Activated CD8-positive, alpha-beta T cell treated with anti-CD3 and anti-CD28 coated beads for 36 hours (primary cell): ENCODE results near the gene EIF2B2. TPM values are rescaled to one million over a fixed set of nuclear protein-coding genes. Genes with fewer than 3 reads are reported as not detected.

Experiments
- ATAC-seq: fragments of 200-7000 bp; cut with Tn5 transposase; one replicate; pipeline ENCODE4 v1.10.0; 2021; ENCODE audit warnings: mild to moderate bottlenecking, moderate library complexity
- CTCF ChIA-PET: fragments of 350-600 bp; sonication (Branson Sonifier 250); formaldehyde crosslinking; loops from one replicate; lab custom pipeline; 2021; ENCODE audit warnings: antibody characterized with exemption; lab: Charles Lee
- POLR2A ChIA-PET: fragments of 350-600 bp; sonication (Branson Sonifier 250); formaldehyde crosslinking; loops from one replicate; lab custom pipeline; 2021; ENCODE audit warnings: antibody characterized with exemption; lab: Charles Lee
- DNase-seq: peaks from one replicate; pipeline ENCODE4 v3.0.0-alpha.2; 2020
- H3K27ac Mint-ChIP-seq: one replicate; pipeline ENCODE4 v1.8.0; 2021; ENCODE audit warnings: mild to moderate bottlenecking, mixed read lengths
- H3K27me3 Mint-ChIP-seq: one replicate; pipeline ENCODE4 v1.8.0; 2021; ENCODE audit warnings: mixed read lengths
- H3K36me3 Mint-ChIP-seq: one replicate; pipeline ENCODE4 v1.8.0; 2021; ENCODE audit warnings: low read depth, mixed read lengths
- H3K4me1 Mint-ChIP-seq: one replicate; pipeline ENCODE4 v1.8.0; 2021; ENCODE audit warnings: low read depth, mixed read lengths
- H3K4me3 Mint-ChIP-seq: one replicate; pipeline ENCODE4 v1.8.0; 2021; ENCODE audit warnings: mild to moderate bottlenecking, moderate library complexity, mixed read lengths
- H3K9me3 Mint-ChIP-seq: one replicate; pipeline ENCODE4 v1.8.0; 2021; ENCODE audit warnings: mixed read lengths
- CTCF ChIP-seq: fragments of 200-600 bp; IDR thresholded peaks from one replicate; pipeline ENCODE4 v1.8.0; 2022; ENCODE audit warnings: antibody characterized with exemption, mild to moderate bottlenecking
- intact Hi-C: fragments of 100-400 bp; cut with micrococcal nuclease; formaldehyde crosslinking; loops from one replicate; pipeline ENCODE4 v1.10.0; 2022
- total RNA-seq, 2 experiments: library from RNA; stranded (reverse); gene quantifications; one replicate each; pipeline ENCODE4 v1.2.3, GENCODE V29; 2021

Gene EIF2B2
- total RNA-seq, 2 experiments from 2014 or later: 50.5 to 51.9 TPM

DNA sequence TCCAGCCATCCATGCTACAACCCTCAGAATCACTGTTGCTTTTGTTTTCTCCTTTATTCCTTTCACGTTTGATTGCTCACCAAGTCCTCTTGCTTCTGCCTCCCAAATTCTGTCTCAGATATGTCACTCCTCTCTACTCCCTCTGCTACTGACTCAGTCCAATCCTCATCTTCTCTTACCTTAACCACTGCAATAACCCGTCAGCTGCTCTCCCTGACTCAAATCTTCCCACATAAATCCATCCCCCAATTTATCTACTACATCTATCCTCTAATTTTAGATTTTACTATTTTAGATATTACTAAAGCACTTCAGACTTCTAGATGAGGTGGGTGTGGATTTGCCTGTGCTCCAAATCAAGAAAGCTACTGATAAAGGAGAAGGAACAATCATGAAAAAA, 23.2 kb downstream of the EIF2B2 start:
- no peak for DNase-seq
- Mint-ChIP-seq H3K36me3 (peaks cover 23% of the 10 kb centered on the region), H3K9me3 (no peaks in the 10 kb centered on the region), H3K4me1 (no peaks in the 10 kb centered on the region), H3K27me3 (no peaks in the 10 kb centered on the region), H3K4me3 (no peak overlapping the region), H3K27ac (no peak overlapping the region)
- intact Hi-C loops: no loop called here
- ATAC-seq: no peak
- TF ChIP-seq CTCF: no peak
- POLR2A ChIA-PET: interaction anchor here (1.2 to 1.4 kb wide), 2 partner anchors 12 to 14 kb away, joined by 4 read pairs; no protein-coding TSS in a partner anchor
- CTCF ChIA-PET: interaction anchor here (1.5 kb wide), 1 partner anchor 22 kb away, joined by 3 read pairs; no protein-coding TSS in a partner anchor

GRCh38 chr14:75030147-75030546, 27.4 kb downstream of the EIF2B2 start:
- no peaks in the 10 kb centered on the region for H3K27me3 Mint-ChIP-seq
- no peak for DNase-seq
- H3K4me3 Mint-ChIP-seq: no peak overlapping the region
- TF ChIP-seq CTCF: no peak
- ChIA-PET CTCF (interaction anchor here (0.9 to 1.1 kb wide), 2 partner anchors 84 to 102 kb away, joined by 3 to 4 read pairs; no protein-coding TSS in a partner anchor), POLR2A (no interaction called here)
- no peak for ATAC-seq
- intact Hi-C loops: no loop called here
- H3K4me1 Mint-ChIP-seq: no peaks in the 10 kb centered on the region
- H3K27ac Mint-ChIP-seq: no peak overlapping the region
- H3K36me3 Mint-ChIP-seq: peaks cover 31% of the 10 kb centered on the region
- H3K9me3 Mint-ChIP-seq: no peaks in the 10 kb centered on the region

DNA sequence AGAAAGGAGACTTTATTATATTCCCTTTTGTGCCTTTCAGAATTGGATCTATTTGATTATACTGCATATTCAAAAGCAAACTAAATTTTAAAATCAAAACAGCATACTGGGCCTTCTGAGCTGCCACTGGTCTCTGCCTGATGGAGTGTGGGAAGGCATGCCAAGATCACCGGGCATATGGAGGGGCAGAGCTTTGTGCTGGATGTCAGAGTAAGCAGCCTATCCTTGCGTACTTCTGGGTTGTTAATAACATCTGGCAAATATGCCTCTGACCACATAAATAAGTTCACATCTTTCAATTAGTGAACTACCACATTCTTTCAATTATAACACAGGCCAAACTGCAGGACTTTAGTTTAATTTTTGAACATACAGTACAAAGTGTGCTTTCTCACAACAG, 30.2 kb downstream of the EIF2B2 start:
- no peaks in the 10 kb centered on the region for H3K27me3 Mint-ChIP-seq
- H3K9me3 Mint-ChIP-seq: no peaks in the 10 kb centered on the region
- no peak for ATAC-seq
- H3K4me1 Mint-ChIP-seq: no peaks in the 10 kb centered on the region
- no peak overlapping the region for H3K4me3 Mint-ChIP-seq
- DNase-seq: no peak
- intact Hi-C loops: no loop called here
- POLR2A ChIA-PET: interaction anchor here (1.3 kb wide), 1 partner anchor 12 kb away, joined by 3 read pairs; no protein-coding TSS in a partner anchor
- H3K27ac Mint-ChIP-seq: no peak overlapping the region
- peaks cover 39% of the 10 kb centered on the region for H3K36me3 Mint-ChIP-seq
- no peak for TF ChIP-seq CTCF
- CTCF ChIA-PET: interaction anchor here (1.2 to 2.2 kb wide), 2 partner anchors 10 to 55 kb away, joined by 3 to 7 read pairs; no protein-coding TSS in a partner anchor

DNA sequence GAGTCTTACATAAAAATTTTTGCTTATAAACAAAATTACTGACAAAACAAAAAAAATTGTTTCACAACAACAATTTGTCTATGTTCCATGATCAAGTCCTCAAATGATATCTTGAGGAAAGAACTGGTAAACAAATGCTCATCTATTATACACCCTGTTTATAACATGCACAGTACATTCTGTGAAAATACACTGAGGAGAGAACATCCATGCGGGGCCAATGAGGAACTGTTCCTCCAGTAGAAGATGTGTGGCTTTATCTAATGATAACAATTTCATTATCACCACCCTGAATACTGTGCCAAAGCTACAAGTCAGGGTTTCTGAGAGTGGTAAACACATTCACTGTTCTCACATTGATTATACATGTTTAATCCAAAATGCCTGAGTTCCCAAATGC, 37.8 kb downstream of the EIF2B2 start:
- no peak for TF ChIP-seq CTCF
- H3K4me3 Mint-ChIP-seq: no peak overlapping the region
- POLR2A ChIA-PET: no interaction called here
- H3K4me1 Mint-ChIP-seq: peaks cover 16% of the 10 kb centered on the region
- H3K27me3 Mint-ChIP-seq: no peaks in the 10 kb centered on the region
- no peaks in the 10 kb centered on the region for H3K9me3 Mint-ChIP-seq
- intact Hi-C loops: no loop called here
- DNase-seq (no peak), ATAC-seq (no peak)
- no peak overlapping the region for H3K27ac Mint-ChIP-seq
- CTCF ChIA-PET: interaction anchor here (1.0 kb wide), 1 partner anchor 95 kb away, joined by 3 read pairs; no protein-coding TSS in a partner anchor
- peaks cover 23% of the 10 kb centered on the region for H3K36me3 Mint-ChIP-seq

DNA sequence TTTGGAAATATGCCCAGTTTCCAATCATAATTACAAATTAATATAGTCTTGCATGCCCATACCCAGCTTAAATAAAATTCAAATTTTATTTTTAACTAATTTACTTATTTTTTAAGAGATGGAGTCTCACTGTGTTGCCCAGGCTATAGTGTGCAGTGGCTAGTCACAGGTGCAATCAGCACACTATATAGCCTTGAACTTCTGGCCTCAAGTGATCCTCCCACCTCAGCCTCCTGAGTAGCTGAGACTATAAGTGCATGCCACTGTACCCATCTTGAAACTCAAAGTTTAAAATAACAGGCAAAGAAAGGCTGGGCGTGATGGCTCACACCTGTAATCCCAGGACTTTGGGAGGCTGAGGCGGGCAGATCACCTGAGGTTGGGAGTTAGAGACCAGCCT, 38.2 kb downstream of the EIF2B2 start:
- ChIA-PET POLR2A (no interaction called here), CTCF (interaction anchor here (1.0 kb wide), 1 partner anchor 95 kb away, joined by 3 read pairs; no protein-coding TSS in a partner anchor)
- Mint-ChIP-seq H3K36me3 (peaks cover 22% of the 10 kb centered on the region), H3K27me3 (no peaks in the 10 kb centered on the region), H3K27ac (no peak overlapping the region), H3K4me3 (no peak overlapping the region), H3K9me3 (no peaks in the 10 kb centered on the region), H3K4me1 (peaks cover 19% of the 10 kb centered on the region)
- intact Hi-C loops: no loop called here
- TF ChIP-seq CTCF: no peak
- no peak for DNase-seq
- no peak for ATAC-seq
